Trophoblast cell (in vitro differentiated cells and primary cell): ENCODE measurements around the gene PTPRE.

Experiments used
- DNase-seq, 2 donors: peaks; one replicate each; pipeline ENCODE4 v3.0.0-alpha.2; 2016
- H2AFZ ChIP-seq: 2 replicates; pipeline ENCODE4 v1.6.1; 2013; ENCODE audit warnings: low read length, moderate library complexity, mild to moderate bottlenecking; ENCODE audit not compliant: insufficient read depth, poor library complexity
- H2AK5ac ChIP-seq: 2 replicates; pipeline ENCODE4 v1.6.1; 2013; ENCODE audit warnings: mild to moderate bottlenecking, low read length
- H2BK120ac ChIP-seq: 2 replicates; pipeline ENCODE4 v1.6.1; 2013; ENCODE audit warnings: low read length, mild to moderate bottlenecking, moderate library complexity; ENCODE audit not compliant: insufficient read depth, poor library complexity
- H2BK12ac ChIP-seq: 2 replicates; pipeline ENCODE4 v1.6.1; 2013; ENCODE audit warnings: mild to moderate bottlenecking, low read length, moderate library complexity
- H2BK5ac ChIP-seq: 2 replicates; pipeline ENCODE4 v1.6.1; 2013; ENCODE audit warnings: low read length, low read depth, moderate library complexity, mild to moderate bottlenecking; ENCODE audit not compliant: poor library complexity
- H3K14ac ChIP-seq: 2 replicates; pipeline ENCODE4 v1.6.1; 2013; ENCODE audit warnings: mild to moderate bottlenecking, low read length
- H3K18ac ChIP-seq: 2 replicates; pipeline ENCODE4 v1.6.1; 2013; ENCODE audit warnings: mild to moderate bottlenecking, low read length
- H3K23ac ChIP-seq: 2 replicates; pipeline ENCODE4 v1.6.1; 2013; ENCODE audit warnings: low read length
- H3K27ac ChIP-seq: 2 replicates; pipeline ENCODE4 v1.5.1; 2013; ENCODE audit warnings: low read depth, mild to moderate bottlenecking, inconsistent platforms, low read length, moderate library complexity
- H3K27me3 ChIP-seq: 2 replicates; pipeline ENCODE4 v1.6.1; 2013; ENCODE audit warnings: inconsistent platforms, mild to moderate bottlenecking, low read length, moderate library complexity; ENCODE audit not compliant: insufficient read depth
- H3K36me3 ChIP-seq, 2 experiments: 1 replicate in 1 of 2; 2 replicates in 1 of 2; pipeline ENCODE4 v1.6.1; 2013; ENCODE audit warnings: low read length in 2 of 2, mild to moderate bottlenecking in 2 of 2, moderate library complexity in 1 of 2; ENCODE audit not compliant: insufficient read depth in 2 of 2, control insufficient read depth in 1 of 2
- H3K4ac ChIP-seq: 2 replicates; pipeline ENCODE4 v1.6.1; 2013; ENCODE audit warnings: low read depth, mild to moderate bottlenecking, low read length, moderate library complexity
- H3K4me1 ChIP-seq, 2 experiments: 1 replicate in 1 of 2; 2 replicates in 1 of 2; pipeline ENCODE4 v1.6.1; 2013; ENCODE audit warnings: low read length in 2 of 2, mild to moderate bottlenecking in 2 of 2, moderate library complexity in 1 of 2; ENCODE audit not compliant: insufficient read depth in 2 of 2, control insufficient read depth in 1 of 2
- H3K4me2 ChIP-seq: 2 replicates; pipeline ENCODE4 v1.6.1; 2013; ENCODE audit warnings: inconsistent platforms, mild to moderate bottlenecking, low read length, moderate library complexity
- H3K4me3 ChIP-seq: 2 replicates; pipeline ENCODE4 v1.5.1; 2013; ENCODE audit warnings: mild to moderate bottlenecking, low read depth, low read length, inconsistent platforms
- H3K79me1 ChIP-seq: one replicate; pipeline ENCODE4 v1.6.1; 2013; ENCODE audit warnings: low read length
- H3K79me2 ChIP-seq: 2 replicates; pipeline ENCODE4 v1.6.1; 2013; ENCODE audit warnings: low read length, mild to moderate bottlenecking; ENCODE audit not compliant: control insufficient read depth, insufficient read depth, poor library complexity
- H3K9ac ChIP-seq: 2 replicates; pipeline ENCODE4 v1.6.1; 2013; ENCODE audit warnings: mild to moderate bottlenecking, low read length
- H3K9me3 ChIP-seq: 2 replicates; pipeline ENCODE4 v1.6.1; 2013; ENCODE audit warnings: low read depth, mild to moderate bottlenecking, control low read depth, inconsistent platforms, low read length; ENCODE audit not compliant: insufficient read depth
- H4K12ac ChIP-seq: 2 replicates; pipeline ENCODE4 v1.6.1; 2013; ENCODE audit warnings: low read depth, mild to moderate bottlenecking, low read length, moderate library complexity
- H4K8ac ChIP-seq: 2 replicates; pipeline ENCODE4 v1.6.1; 2013; ENCODE audit warnings: low read depth, mild to moderate bottlenecking, low read length, moderate library complexity
- H4K91ac ChIP-seq: one replicate; pipeline ENCODE4 v1.6.1; 2013; ENCODE audit warnings: low read depth, mild to moderate bottlenecking, low read length, moderate library complexity
- WGBS: extraction: QIAGEN DNeasy Blood & Tissue Kit; methylation state at CpG from one replicate; pipeline ENCODE4 v1.1.7; 2013; ENCODE audit warnings: missing lambda C conversion rate; ENCODE audit not compliant: insufficient read length, insufficient coverage; ENCODE audit errors: extremely low coverage; 5-methylcytosine and 5-hydroxymethylcytosine counted together

Gene PTPRE

GRCh38 chr10:127982601-127983000 lies 75.7 kb downstream of the PTPRE start:
- Histone ChIP-seq H2BK120ac (no peak overlapping the region), H3K4me1 (peaks cover 0 to 2% of the 10 kb centered on the region in 2 experiments), H3K9me3 (no peaks in the 10 kb centered on the region), H3K79me1 (no peaks in the 10 kb centered on the region), H3K4ac (no peak overlapping the region), H4K8ac (no peak overlapping the region), H3K79me2 (no peaks in the 10 kb centered on the region), H3K4me2 (no peak overlapping the region), H2BK5ac (no peak overlapping the region), H3K4me3 (no peak overlapping the region), H2AFZ (no peak overlapping the region), H2AK5ac (no peak overlapping the region), H3K9ac (no peak overlapping the region), H4K12ac (no peak overlapping the region), H3K14ac (no peak overlapping the region), H3K18ac (no peak overlapping the region), H4K91ac (no peak overlapping the region), H2BK12ac (no peak overlapping the region), H3K36me3 (no peaks in the 10 kb centered on the region), H3K27me3 (no peaks in the 10 kb centered on the region), H3K23ac (no peak overlapping the region), H3K27ac (no peak overlapping the region)
- no CpG with 5 or more reads among the region's 10 CpGs for WGBS
- no peak for DNase-seq

- Histone ChIP-seq H2AFZ (no peak overlapping the region), H3K36me3 (no peaks in the 10 kb centered on the region), H3K27ac (no peak overlapping the region), H3K79me1 (no peaks in the 10 kb centered on the region), H3K4me3 (no peak overlapping the region), H3K79me2 (no peaks in the 10 kb centered on the region), H2AK5ac (no peak overlapping the region), H3K14ac (no peak overlapping the region), H4K8ac (no peak overlapping the region), H2BK12ac (no peak overlapping the region), H3K4ac (no peak overlapping the region), H3K9me3 (no peaks in the 10 kb centered on the region), H3K4me2 (no peak overlapping the region), H2BK120ac (no peak overlapping the region), H3K27me3 (no peaks in the 10 kb centered on the region), H3K9ac (no peak overlapping the region), H4K91ac (no peak overlapping the region), H3K23ac (no peak overlapping the region), H3K18ac (no peak overlapping the region), H2BK5ac (no peak overlapping the region), H4K12ac (no peak overlapping the region), H3K4me1 (no peaks in the 10 kb centered on the region)
- no peak for DNase-seq
- no CpG with 5 or more reads among the region's 19 CpGs for WGBS
These were observed 76.6 kb downstream of the PTPRE start for GRCh38 chr10:127983344-127984100.

GRCh38 chr10:127984945-127985344 lies 78.0 kb downstream of the PTPRE start:
- no peaks in the 10 kb centered on the region for H3K79me2 ChIP-seq
- H3K18ac ChIP-seq = no peak overlapping the region
- H4K8ac ChIP-seq = no peak overlapping the region
- H3K27me3 ChIP-seq = no peaks in the 10 kb centered on the region
- H4K91ac ChIP-seq = no peak overlapping the region
- no peak for DNase-seq
- H2BK5ac ChIP-seq = no peak overlapping the region
- H3K79me1 ChIP-seq = no peaks in the 10 kb centered on the region
- no peak overlapping the region for H2AK5ac ChIP-seq
- no peak overlapping the region for H2BK12ac ChIP-seq
- no peaks in the 10 kb centered on the region for H3K9me3 ChIP-seq
- no peaks in the 10 kb centered on the region for H3K4me1 ChIP-seq
- H3K27ac ChIP-seq = no peak overlapping the region
- no peak overlapping the region for H3K4ac ChIP-seq
- no peaks in the 10 kb centered on the region for H3K36me3 ChIP-seq
- no peak overlapping the region for H3K4me3 ChIP-seq
- H3K4me2 ChIP-seq = no peak overlapping the region
- H2BK120ac ChIP-seq = no peak overlapping the region
- no peak overlapping the region for H3K14ac ChIP-seq
- no peak overlapping the region for H3K23ac ChIP-seq
- H4K12ac ChIP-seq = no peak overlapping the region
- no peak overlapping the region for H2AFZ ChIP-seq
- no peak overlapping the region for H3K9ac ChIP-seq
- no CpG with 5 or more reads among the region's 6 CpGs for WGBS

GRCh38 chr10:127986531-127987466 lies 79.9 kb downstream of the PTPRE start:
- no peak overlapping the region for H2BK12ac ChIP-seq
- H2AK5ac ChIP-seq = no peak overlapping the region
- no peak overlapping the region for H3K4me2 ChIP-seq
- H3K4me3 ChIP-seq = no peak overlapping the region
- no peak overlapping the region for H2AFZ ChIP-seq
- H2BK120ac ChIP-seq = no peak overlapping the region
- WGBS = no CpG with 5 or more reads among the region's 14 CpGs
- no peaks in the 10 kb centered on the region for H3K79me2 ChIP-seq
- no peaks in the 10 kb centered on the region for H3K9me3 ChIP-seq
- H2BK5ac ChIP-seq = no peak overlapping the region
- H4K8ac ChIP-seq = no peak overlapping the region
- no peaks in the 10 kb centered on the region for H3K79me1 ChIP-seq
- H3K36me3 ChIP-seq = no peaks in the 10 kb centered on the region
- no peak overlapping the region for H3K4ac ChIP-seq
- no peak overlapping the region for H3K14ac ChIP-seq
- H4K91ac ChIP-seq = no peak overlapping the region
- no peak for DNase-seq
- H3K27me3 ChIP-seq = no peaks in the 10 kb centered on the region
- no peak overlapping the region for H3K9ac ChIP-seq
- H3K18ac ChIP-seq = no peak overlapping the region
- peaks cover 0 to 2% of the 10 kb centered on the region in 2 experiments for H3K4me1 ChIP-seq
- no peak overlapping the region for H4K12ac ChIP-seq
- H3K27ac ChIP-seq = no peak overlapping the region
- no peak overlapping the region for H3K23ac ChIP-seq
